ENCODE measurements around the gene EVPLL.
"Not testable (repeated sequence)": the region's sequence is repeated elsewhere in the genome, so short reads cannot be mapped to it uniquely, and the experiment has no call there.

The EVPLL gene

DNA sequence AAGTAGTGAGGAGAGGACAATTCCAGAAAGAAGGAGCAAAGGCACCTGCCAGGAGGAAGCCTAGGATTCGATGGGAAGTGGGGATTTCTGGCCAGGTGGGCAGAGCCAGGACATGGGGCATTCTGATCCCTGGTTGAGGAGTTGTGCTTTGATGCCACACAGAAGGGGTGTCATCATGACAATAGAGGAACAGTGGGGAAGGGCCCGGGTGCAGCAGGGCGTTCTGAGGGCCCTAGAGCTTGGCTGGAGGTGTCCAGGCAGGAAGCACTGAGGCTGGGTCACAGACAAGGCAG lies 4.3 kb downstream of the EVPLL start:
- Mint-ChIP-seq H3K27ac (peak overlapping the region; percentile 37), H3K27me3 (ENCODE audit: low read depth, poor library complexity) (peaks cover 5% of the 10 kb centered on the region), H3K9me3 (no peaks in the 10 kb centered on the region), H3K36me3 (ENCODE audit: low read depth) (no peaks in the 10 kb centered on the region), H3K4me1 (peaks cover 9% of the 10 kb centered on the region), H3K4me3 (no peak overlapping the region)
- DNase-seq: no peak
- no peak for TF ChIP-seq CTCF (IDR thresholded peaks at IDR 0.05)

DNA sequence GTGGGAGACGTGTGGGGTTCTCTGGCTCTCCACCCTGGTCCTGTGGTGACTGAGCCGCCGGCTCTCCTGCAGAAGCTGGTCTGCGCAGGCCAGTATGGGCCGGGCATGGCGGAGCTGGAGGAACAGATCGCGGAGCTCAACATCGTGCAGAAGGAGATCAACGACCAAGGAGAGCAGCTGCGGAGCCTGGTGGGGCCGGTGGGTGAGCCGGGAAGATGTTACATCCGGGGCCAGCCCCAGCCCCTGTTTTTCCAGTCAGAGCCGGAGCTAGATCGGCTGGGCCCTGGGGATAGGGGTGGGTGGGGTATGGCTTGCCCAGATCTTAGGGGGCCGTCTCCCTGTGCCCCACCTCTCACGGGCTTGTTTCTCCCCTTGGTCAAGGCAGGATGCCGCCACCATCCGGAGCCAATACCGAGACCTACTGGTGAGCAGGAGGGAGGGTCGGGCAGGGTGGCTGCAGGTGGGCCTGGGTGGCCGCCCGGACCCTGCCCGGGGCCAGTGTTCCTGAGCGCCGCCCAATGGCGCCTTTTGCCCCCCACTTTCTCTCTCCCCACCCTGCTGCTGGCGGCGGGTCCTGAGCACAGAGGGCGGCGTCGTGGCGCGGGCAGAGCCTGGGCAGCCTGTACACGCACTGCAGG lies 5.0 kb downstream of the EVPLL start:
- DNase-seq: no peak
- Mint-ChIP-seq H3K27me3 (ENCODE audit: low read depth, poor library complexity) (peaks cover 5% of the 10 kb centered on the region), H3K36me3 (ENCODE audit: low read depth) (no peaks in the 10 kb centered on the region), H3K27ac (no peak overlapping the region), H3K4me3 (no peak overlapping the region), H3K4me1 (peaks cover 5% of the 10 kb centered on the region), H3K9me3 (no peaks in the 10 kb centered on the region)
- no peak for TF ChIP-seq CTCF (IDR thresholded peaks at IDR 0.05)

DNA sequence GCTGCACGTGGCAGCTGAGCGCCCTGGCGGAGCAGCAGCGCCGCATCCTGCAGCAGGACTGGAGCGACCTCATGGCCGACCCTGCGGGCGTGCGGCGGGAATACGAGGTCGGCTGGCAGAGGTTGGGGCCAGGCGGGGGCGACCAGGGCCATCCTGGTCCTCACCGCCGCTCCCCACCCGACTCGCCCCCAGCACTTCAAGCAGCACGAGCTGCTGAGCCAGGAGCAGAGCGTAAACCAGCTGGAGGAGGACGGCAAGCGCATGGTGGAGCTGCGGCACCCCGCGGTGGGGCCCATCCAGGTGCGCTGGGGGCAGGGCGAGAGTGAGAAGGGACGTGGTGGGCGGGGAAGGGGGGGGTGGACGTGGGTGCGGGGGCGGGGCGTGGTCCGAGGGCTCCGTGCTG lies 5.5 kb downstream of the EVPLL start:
- H3K4me1 Mint-ChIP-seq; H3K4me3 Mint-ChIP-seq; H3K9me3 Mint-ChIP-seq; DNase-seq; H3K27me3 Mint-ChIP-seq (ENCODE audit: low read depth, poor library complexity); H3K36me3 Mint-ChIP-seq (ENCODE audit: low read depth); H3K27ac Mint-ChIP-seq: not testable (repeated sequence)

- DNase-seq; H3K9me3 Mint-ChIP-seq; H3K36me3 Mint-ChIP-seq (ENCODE audit: low read depth); H3K4me3 Mint-ChIP-seq; H3K4me1 Mint-ChIP-seq; H3K27ac Mint-ChIP-seq; H3K27me3 Mint-ChIP-seq (ENCODE audit: low read depth, poor library complexity): not testable (repeated sequence)
Measured at GRCh38 chr17:18384271-18384670, 6.7 kb downstream of the EVPLL start.

- H3K9me3 Mint-ChIP-seq; H3K27me3 Mint-ChIP-seq (ENCODE audit: low read depth, poor library complexity); DNase-seq; H3K4me3 Mint-ChIP-seq; H3K4me1 Mint-ChIP-seq; H3K36me3 Mint-ChIP-seq (ENCODE audit: low read depth); H3K27ac Mint-ChIP-seq: not testable (repeated sequence)
Measured at GRCh38 chr17:18387583-18387982, 10.0 kb downstream of the EVPLL start.

- not testable (repeated sequence) for DNase-seq; H3K36me3 Mint-ChIP-seq (ENCODE audit: low read depth); H3K27ac Mint-ChIP-seq; H3K4me3 Mint-ChIP-seq; H3K9me3 Mint-ChIP-seq; H3K27me3 Mint-ChIP-seq (ENCODE audit: low read depth, poor library complexity); H3K4me1 Mint-ChIP-seq
Measured at GRCh38 chr17:18388266-18388665, 10.7 kb downstream of the EVPLL start.

DNA sequence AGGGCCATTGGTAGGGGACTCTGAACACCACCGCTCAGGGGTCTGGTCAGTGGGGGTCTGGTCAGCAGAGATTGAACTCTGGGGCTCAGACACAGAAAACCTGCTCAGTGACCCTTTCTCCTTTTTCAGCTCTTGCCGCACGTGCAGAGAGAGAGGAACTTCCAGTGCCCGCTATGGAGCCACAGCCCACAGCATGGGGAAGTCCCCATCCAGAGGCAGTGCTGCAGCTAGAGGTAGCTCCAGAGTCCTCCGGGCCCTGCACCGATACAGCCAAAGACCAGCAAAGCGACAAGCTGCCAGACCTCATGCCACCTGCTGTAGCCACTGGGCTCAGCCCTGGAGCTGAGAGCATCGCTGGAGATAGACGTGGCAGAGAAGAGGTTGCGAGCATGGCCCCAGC lies 11.2 kb downstream of the EVPLL start:
- not testable (repeated sequence) for H3K4me1 Mint-ChIP-seq; H3K4me3 Mint-ChIP-seq; H3K27me3 Mint-ChIP-seq (ENCODE audit: low read depth, poor library complexity); H3K27ac Mint-ChIP-seq; H3K36me3 Mint-ChIP-seq (ENCODE audit: low read depth); H3K9me3 Mint-ChIP-seq; DNase-seq

- not testable (repeated sequence) for H3K27me3 Mint-ChIP-seq (ENCODE audit: low read depth, poor library complexity); DNase-seq; H3K4me3 Mint-ChIP-seq; H3K27ac Mint-ChIP-seq; H3K36me3 Mint-ChIP-seq (ENCODE audit: low read depth); H3K9me3 Mint-ChIP-seq; H3K4me1 Mint-ChIP-seq
Measured at GRCh38 chr17:18401872-18402590, 24.5 kb downstream of the EVPLL start.

DNA sequence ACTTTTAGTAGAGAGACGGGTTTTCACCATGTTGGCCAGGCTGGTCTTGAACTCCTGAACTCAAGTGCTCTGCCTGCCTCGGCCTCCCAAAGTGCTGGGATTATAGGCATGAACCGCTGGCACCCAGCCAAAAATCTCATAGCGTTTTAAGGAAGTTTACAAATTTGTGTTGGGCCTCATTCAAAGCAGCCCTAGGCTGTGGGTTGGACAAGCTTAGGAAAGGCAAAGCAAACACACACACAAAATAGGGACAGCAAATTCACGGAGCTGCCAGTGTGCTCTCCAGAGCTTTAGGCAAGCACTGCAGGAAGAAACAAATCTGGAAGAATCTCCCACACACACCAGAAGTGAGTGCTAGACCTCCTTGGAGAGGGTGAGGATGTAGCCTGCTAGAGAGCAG lies 25.6 kb downstream of the EVPLL start:
- not testable (repeated sequence) for H3K4me1 Mint-ChIP-seq; H3K27me3 Mint-ChIP-seq (ENCODE audit: low read depth, poor library complexity); DNase-seq; H3K36me3 Mint-ChIP-seq (ENCODE audit: low read depth); H3K4me3 Mint-ChIP-seq; H3K27ac Mint-ChIP-seq; H3K9me3 Mint-ChIP-seq

DNA sequence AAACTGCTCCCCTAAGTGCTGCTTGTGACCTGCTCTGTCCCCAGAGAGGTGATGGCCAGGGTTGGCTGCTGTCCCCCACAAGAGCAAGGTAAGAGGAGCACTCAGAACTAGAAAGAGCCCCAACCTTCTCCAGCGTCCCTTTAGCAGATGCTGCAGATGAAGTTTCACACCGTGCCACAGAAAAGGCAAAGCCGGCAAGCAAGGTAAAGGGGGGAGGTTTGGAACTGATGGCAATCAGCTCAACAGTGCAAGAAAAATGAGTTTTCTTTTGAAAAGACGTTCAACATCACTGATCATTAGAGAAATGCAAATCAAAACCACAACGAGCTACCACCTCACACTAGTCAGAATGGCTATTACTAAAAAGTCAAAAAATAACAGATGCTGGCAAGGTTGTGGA lies 26.0 kb downstream of the EVPLL start:
- not testable (repeated sequence) for H3K4me1 Mint-ChIP-seq; DNase-seq; H3K36me3 Mint-ChIP-seq (ENCODE audit: low read depth); H3K27ac Mint-ChIP-seq; H3K27me3 Mint-ChIP-seq (ENCODE audit: low read depth, poor library complexity); H3K4me3 Mint-ChIP-seq; H3K9me3 Mint-ChIP-seq

DNA sequence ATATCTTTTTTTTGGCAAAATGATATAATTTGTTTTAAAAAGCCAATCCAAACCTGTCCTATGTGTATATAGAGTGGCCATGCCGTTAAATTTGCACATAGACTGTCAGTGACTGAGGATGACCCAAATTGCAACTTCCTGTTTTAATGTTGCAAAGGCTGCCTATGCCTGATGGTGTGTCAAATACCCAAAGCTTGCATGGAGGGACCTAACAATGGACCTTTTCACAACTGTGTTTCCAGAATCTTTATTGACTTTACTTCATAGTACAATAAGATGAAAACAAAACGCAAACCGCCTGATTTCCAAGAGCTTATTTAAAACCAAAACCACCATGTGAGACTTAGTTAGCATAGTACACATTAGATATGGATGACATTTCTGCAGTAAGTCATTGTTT lies 31.3 kb downstream of the EVPLL start:
- H3K9me3 Mint-ChIP-seq; H3K36me3 Mint-ChIP-seq (ENCODE audit: low read depth); H3K27ac Mint-ChIP-seq; DNase-seq; H3K27me3 Mint-ChIP-seq (ENCODE audit: low read depth, poor library complexity): not testable (repeated sequence)
- Mint-ChIP-seq H3K4me3 (peak overlapping the region; percentile 71), H3K4me1 (peaks cover 29% of the 10 kb centered on the region)

GRCh38 chr17:18409321-18409720 lies 31.7 kb downstream of the EVPLL start:
- H3K27ac Mint-ChIP-seq: not testable (repeated sequence)
- H3K4me3 Mint-ChIP-seq: peak overlapping the region; percentile 71

DNA sequence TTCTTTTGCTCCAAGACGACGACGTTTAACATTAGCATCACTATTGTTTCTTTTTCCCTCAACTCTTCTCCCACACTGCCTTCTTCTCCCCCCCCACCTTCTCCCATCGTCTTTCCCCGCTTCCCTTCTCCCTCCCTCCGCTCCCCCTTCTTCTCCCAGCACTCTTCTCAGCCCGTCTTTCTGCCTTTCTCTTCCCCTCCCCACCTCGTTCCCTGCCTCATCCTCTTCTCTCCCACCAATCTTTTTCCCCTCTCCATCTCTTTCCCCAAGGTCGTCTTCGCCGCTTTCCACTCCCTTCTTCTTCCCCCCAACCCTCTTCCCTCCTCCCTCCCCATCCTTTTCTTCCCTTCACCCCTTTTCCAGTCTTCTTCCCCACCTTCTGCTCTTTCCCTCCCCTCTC lies 33.2 kb downstream of the EVPLL start:
- peaks cover 34% of the 10 kb centered on the region for H3K4me1 Mint-ChIP-seq
- H3K4me3 Mint-ChIP-seq: peak overlapping the region; percentile 94
- H3K27me3 Mint-ChIP-seq (ENCODE audit: low read depth, poor library complexity); DNase-seq; H3K9me3 Mint-ChIP-seq; H3K36me3 Mint-ChIP-seq (ENCODE audit: low read depth): not testable (repeated sequence)
- peak overlapping the region; percentile 97 for H3K27ac Mint-ChIP-seq

More at GRCh38 chr17:18409321-18409720, 31.7 kb downstream of the EVPLL start:
- H3K27me3 Mint-ChIP-seq (ENCODE audit: low read depth, poor library complexity); DNase-seq; H3K36me3 Mint-ChIP-seq (ENCODE audit: low read depth); H3K9me3 Mint-ChIP-seq: not testable (repeated sequence)
- H3K4me1 Mint-ChIP-seq: peaks cover 31% of the 10 kb centered on the region

Data from nephron progenitor cell (in vitro differentiated cells).